PC-9 (cell line): ENCODE measurements around the gene KIF5A. TPM values are rescaled to one million over a fixed set of nuclear protein-coding genes. Genes with fewer than 3 reads are reported as not detected.
"Not testable (repeated sequence)": the region's sequence is repeated elsewhere in the genome, so short reads cannot be mapped to it uniquely, and the experiment has no call there.

ENCODE experiments used
- BruUV-seq: library from RNA; stranded (reverse); fragments of 400-500 nt; replicated peaks from 2 replicates; lab custom pipeline; 2021; lab: Mats Ljungman, UMichigan
- CTCF ChIA-PET: fragments of 300-600 bp; sonication (Branson Sonifier 250); formaldehyde crosslinking; loops from one replicate; lab custom pipeline; 2022; ENCODE audit warnings: antibody characterized with exemption; lab: Charles Lee
- POLR2A ChIA-PET: fragments of 300-600 bp; sonication (Branson Sonifier 250); formaldehyde crosslinking; loops from one replicate; lab custom pipeline; 2022; ENCODE audit warnings: antibody characterized with exemption; ENCODE audit not compliant: unreplicated experiment; lab: Charles Lee
- DNase-seq, 2 experiments: peaks; one replicate each; pipeline versions ENCODE4 v3.0.0 to v3.0.0-alpha.2; 2015 to 2022; ENCODE audit warnings: mixed read lengths in 1 of 2
- H2AFZ ChIP-seq: fragments of 200-600 bp; sonication (generic); 2 replicates; pipeline ENCODE4 v1.8.1; 2017; ENCODE audit warnings: antibody characterized with exemption
- H3F3A ChIP-seq: fragments of 200-600 bp; sonication (generic); 2 replicates; pipeline ENCODE4 v1.8.1; 2017; ENCODE audit warnings: antibody characterized with exemption, mild to moderate bottlenecking, low read depth; ENCODE audit not compliant: insufficient read depth
- H3K27ac ChIP-seq: fragments of 200-600 bp; sonication (generic); 2 replicates; pipeline ENCODE4 v1.6.1; 2016; ENCODE audit warnings: mixed run types
- H3K27me3 ChIP-seq: fragments of 200-600 bp; sonication (generic); 2 replicates; pipeline ENCODE4 v1.6.1; 2016; ENCODE audit warnings: low read depth, mixed run types; ENCODE audit not compliant: insufficient read depth
- H3K36me3 ChIP-seq: fragments of 200-600 bp; sonication (generic); 2 replicates; pipeline ENCODE4 v1.6.1; 2016; ENCODE audit warnings: low read depth, mixed run types
- H3K4me1 ChIP-seq: fragments of 200-600 bp; sonication (generic); replicated peaks from 2 replicates; pipeline ENCODE4 v1.6.1; 2016; ENCODE audit warnings: mixed run types; ENCODE audit not compliant: insufficient read depth
- H3K4me2 ChIP-seq: fragments of 200-600 bp; sonication (generic); 2 replicates; pipeline ENCODE4 v1.6.1; 2017; ENCODE audit warnings: mixed run types
- H3K4me3 ChIP-seq: fragments of 200-600 bp; sonication (generic); 2 replicates; pipeline ENCODE4 v1.6.1; 2016; ENCODE audit warnings: mixed run types
- H3K79me2 ChIP-seq: fragments of 200-600 bp; sonication (generic); 2 replicates; pipeline ENCODE4 v1.6.1; 2017; ENCODE audit warnings: low read depth, mixed run types
- H3K9me2 ChIP-seq: fragments of 200-600 bp; sonication (generic); 2 replicates; pipeline ENCODE4 v1.8.1; 2017; ENCODE audit warnings: mild to moderate bottlenecking; ENCODE audit not compliant: insufficient read depth
- H3K9me3 ChIP-seq: fragments of 200-600 bp; sonication (generic); 2 replicates; pipeline ENCODE4 v1.8.1; 2016; ENCODE audit warnings: low read depth; ENCODE audit not compliant: insufficient read depth
- H4K20me1 ChIP-seq: fragments of 200-600 bp; sonication (generic); 2 replicates; pipeline ENCODE4 v1.8.1; 2017; ENCODE audit not compliant: insufficient read depth
- EZH2 ChIP-seq: fragments of 200-600 bp; sonication (generic); IDR thresholded peaks from 2 replicates; pipeline ENCODE4 v1.8.0; 2017; ENCODE audit warnings: antibody characterized with exemption, low read depth
- intact Hi-C: fragments of 100-400 bp; cut with micrococcal nuclease; formaldehyde crosslinking; loops from one replicate; pipeline ENCODE4 v1.10.0; 2022; ENCODE audit not compliant: unreplicated experiment
- total RNA-seq: library from RNA; stranded (reverse); gene quantifications from 2 replicates; pipeline ENCODE4 v1.2.3, GENCODE V29; 2021
- TF ChIP-seq, protein P1 (sequence below): fragments of 200-600 bp; sonication (generic); conservative IDR thresholded peaks from 2 replicates; pipeline ENCODE4 v1.6.1; 2017; ENCODE audit warnings: mixed run types, antibody characterized with exemption, mild to moderate bottlenecking, moderate library complexity

Gene KIF5A
- total RNA-seq, 1 experiment from 2014 or later, result 0.07 TPM

DNA sequence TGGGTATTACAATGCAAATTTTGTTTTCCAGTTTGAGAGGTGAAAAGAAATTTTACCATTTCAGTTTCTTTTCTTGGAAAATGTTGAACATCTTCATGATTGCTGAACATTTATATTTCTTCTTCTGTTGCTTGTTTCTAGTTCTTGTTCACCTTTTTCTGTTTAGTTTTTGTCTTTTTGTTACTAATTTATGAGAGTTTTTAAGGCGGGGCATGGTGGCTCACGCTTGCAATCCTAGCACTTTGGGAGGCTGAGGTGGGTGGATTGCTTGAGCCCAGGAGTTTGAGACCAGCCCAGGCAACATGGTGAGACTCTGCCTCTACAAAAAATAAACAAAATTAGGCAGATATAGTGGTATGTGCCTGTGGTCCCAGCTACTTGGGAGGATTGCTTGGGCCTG is 10.7 kb downstream of the KIF5A start:
- intact Hi-C loops, result no loop called here
- no TSS peak for BruUV-seq

DNA sequence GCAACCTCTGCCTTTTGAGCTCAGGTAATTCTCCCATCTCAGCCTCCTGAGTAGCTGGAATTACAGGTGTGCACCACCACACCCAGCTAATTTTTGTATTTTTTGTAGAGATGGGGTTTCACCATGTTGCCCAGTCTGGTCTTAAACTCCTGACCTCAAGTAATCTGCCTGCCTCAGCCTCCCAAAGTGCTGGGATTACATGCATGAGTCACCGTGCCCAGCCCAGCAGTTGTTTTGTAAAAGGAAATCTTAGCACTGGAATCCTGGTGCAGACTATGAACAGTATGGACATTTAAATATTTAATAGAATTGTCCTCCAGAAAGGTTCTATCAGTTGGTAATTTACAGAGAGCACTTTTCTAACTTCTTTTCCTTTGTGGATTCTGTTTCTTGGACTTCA is 11.3 kb downstream of the KIF5A start:
- H3K27ac ChIP-seq, POLR2A ChIA-PET, H3F3A ChIP-seq, BruUV-seq, H3K9me2 ChIP-seq, intact Hi-C loops, CTCF ChIA-PET, H3K9me3 ChIP-seq, H3K4me1 ChIP-seq, H3K4me3 ChIP-seq, H3K36me3 ChIP-seq, H3K79me2 ChIP-seq, H3K4me2 ChIP-seq, H2AFZ ChIP-seq, H4K20me1 ChIP-seq, DNase-seq: not testable (repeated sequence)
- H3K27me3 ChIP-seq, result peaks cover 30% of the 10 kb centered on the region

More for the DNA sequence above, 10.7 kb downstream of the KIF5A start:
- Histone ChIP-seq H3K9me2 (no peaks in the 10 kb centered on the region), H2AFZ (no peak overlapping the region), H3K36me3 (no peaks in the 10 kb centered on the region), H4K20me1 (no peaks in the 10 kb centered on the region), H3K9me3 (no peaks in the 10 kb centered on the region), H3K4me1 (peaks cover 5% of the 10 kb centered on the region; the same call in 1 of the 2 replicates), H3F3A (no peaks in the 10 kb centered on the region), H3K4me2 (no peak overlapping the region), H3K27me3 (peaks cover 30% of the 10 kb centered on the region), H3K27ac (no peak overlapping the region), H3K79me2 (no peaks in the 10 kb centered on the region), H3K4me3 (no peak overlapping the region)
- POLR2A ChIA-PET, result no interaction called here
- no peak for DNase-seq
- CTCF ChIA-PET, result no interaction called here
- no peak for TF ChIP-seq EZH2
- TF ChIP-seq, protein P1, sequence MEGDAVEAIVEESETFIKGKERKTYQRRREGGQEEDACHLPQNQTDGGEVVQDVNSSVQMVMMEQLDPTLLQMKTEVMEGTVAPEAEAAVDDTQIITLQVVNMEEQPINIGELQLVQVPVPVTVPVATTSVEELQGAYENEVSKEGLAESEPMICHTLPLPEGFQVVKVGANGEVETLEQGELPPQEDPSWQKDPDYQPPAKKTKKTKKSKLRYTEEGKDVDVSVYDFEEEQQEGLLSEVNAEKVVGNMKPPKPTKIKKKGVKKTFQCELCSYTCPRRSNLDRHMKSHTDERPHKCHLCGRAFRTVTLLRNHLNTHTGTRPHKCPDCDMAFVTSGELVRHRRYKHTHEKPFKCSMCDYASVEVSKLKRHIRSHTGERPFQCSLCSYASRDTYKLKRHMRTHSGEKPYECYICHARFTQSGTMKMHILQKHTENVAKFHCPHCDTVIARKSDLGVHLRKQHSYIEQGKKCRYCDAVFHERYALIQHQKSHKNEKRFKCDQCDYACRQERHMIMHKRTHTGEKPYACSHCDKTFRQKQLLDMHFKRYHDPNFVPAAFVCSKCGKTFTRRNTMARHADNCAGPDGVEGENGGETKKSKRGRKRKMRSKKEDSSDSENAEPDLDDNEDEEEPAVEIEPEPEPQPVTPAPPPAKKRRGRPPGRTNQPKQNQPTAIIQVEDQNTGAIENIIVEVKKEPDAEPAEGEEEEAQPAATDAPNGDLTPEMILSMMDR, result no peak

DNA sequence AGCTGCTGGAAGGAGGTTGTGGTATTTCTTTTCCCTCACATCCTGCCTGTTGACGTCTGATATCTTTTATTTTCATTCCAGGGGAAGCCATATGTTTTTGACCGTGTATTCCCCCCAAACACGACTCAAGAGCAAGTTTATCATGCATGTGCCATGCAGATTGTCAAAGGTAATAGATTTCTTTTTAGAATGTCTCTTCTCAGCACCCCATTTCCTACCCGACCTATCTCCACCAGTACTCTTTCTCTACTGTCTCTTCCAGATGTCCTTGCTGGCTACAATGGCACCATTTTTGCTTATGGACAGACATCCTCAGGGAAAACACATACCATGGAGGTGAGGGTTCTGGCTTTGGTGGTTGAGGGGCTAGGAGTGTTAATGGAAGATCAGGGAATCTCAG is 13.5 kb downstream of the KIF5A start:
- no peaks in the 10 kb centered on the region for H3K79me2 ChIP-seq
- no peaks in the 10 kb centered on the region for H4K20me1 ChIP-seq
- H3K4me1 ChIP-seq, result peaks cover 5% of the 10 kb centered on the region; the same call in 1 of the 2 replicates
- no peaks in the 10 kb centered on the region for H3F3A ChIP-seq
- ChIA-PET CTCF (no interaction called here), POLR2A (no interaction called here)
- H3K27me3 ChIP-seq, result peaks cover 36% of the 10 kb centered on the region
- no peaks in the 10 kb centered on the region for H3K36me3 ChIP-seq
- H3K9me3 ChIP-seq, result no peaks in the 10 kb centered on the region
- no peak for DNase-seq
- intact Hi-C loops, result no loop called here
- H2AFZ ChIP-seq, result no peak overlapping the region
- TF ChIP-seq EZH2, result no peak
- TF ChIP-seq, protein P1, result no peak
- H3K9me2 ChIP-seq, result no peaks in the 10 kb centered on the region
- no peak overlapping the region for H3K27ac ChIP-seq
- no peak overlapping the region for H3K4me2 ChIP-seq
- no TSS peak for BruUV-seq
- no peak overlapping the region for H3K4me3 ChIP-seq

DNA sequence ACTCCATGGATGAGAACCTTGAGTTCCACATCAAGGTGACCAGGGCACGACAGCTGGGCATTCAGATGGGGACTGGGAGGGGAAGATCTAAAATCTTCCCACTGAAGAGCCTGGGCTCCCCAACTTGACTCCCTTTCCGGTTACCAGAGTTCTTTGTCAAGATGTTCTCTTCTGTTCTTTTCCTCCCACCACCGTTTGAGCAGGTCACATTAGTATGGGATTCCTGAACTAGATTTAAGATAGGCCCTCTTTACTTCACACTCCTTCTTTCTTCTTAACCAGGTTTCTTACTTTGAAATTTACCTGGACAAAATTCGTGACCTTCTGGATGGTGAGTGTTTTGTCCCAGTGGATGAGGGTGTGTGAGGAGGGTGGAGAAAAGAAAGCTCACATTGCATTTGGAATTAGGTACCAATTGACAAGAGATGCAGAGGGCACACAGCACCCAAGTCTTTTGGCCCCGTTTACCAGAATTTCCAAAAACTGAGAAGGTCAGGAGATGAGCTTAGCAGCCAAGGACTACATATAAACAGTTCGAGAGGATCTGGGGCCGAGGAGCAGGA is 14.4 kb downstream of the KIF5A start:
- Histone ChIP-seq H2AFZ (no peak overlapping the region), H3K79me2 (no peaks in the 10 kb centered on the region), H3K27ac (no peak overlapping the region), H3K36me3 (no peaks in the 10 kb centered on the region), H3K27me3 (peaks cover 43% of the 10 kb centered on the region), H3K4me3 (no peak overlapping the region), H4K20me1 (no peaks in the 10 kb centered on the region), H3K4me1 (peaks cover 5% of the 10 kb centered on the region; the same call in 1 of the 2 replicates), H3F3A (no peaks in the 10 kb centered on the region), H3K9me3 (no peaks in the 10 kb centered on the region), H3K4me2 (no peak overlapping the region), H3K9me2 (no peaks in the 10 kb centered on the region)
- TF ChIP-seq, protein P1, result no peak
- no peak for TF ChIP-seq EZH2
- no TSS peak for BruUV-seq
- intact Hi-C loops, result no loop called here
- POLR2A ChIA-PET, result no interaction called here
- CTCF ChIA-PET, result no interaction called here
- DNase-seq, result no peak
